Stimulated activated naive CD8-positive, alpha-beta T cell treated with anti-CD3 and anti-CD28 coated beads, Interleukin-15, amount 100 ng/mL, for 72 hours (primary cell): ENCODE measurements around the gene SCAMP2.

Source experiments
- ATAC-seq: fragments of 150-1000 bp; cut with Tn5 transposase; 2 replicates; pipeline ENCODE4 v1.10.0; 2021; ENCODE audit warnings: mild to moderate bottlenecking, moderate library complexity
- DNase-seq, 2 donors: peaks; one replicate each; pipeline ENCODE4 v3.0.0; 2021 to 2022
- H3K27ac Mint-ChIP-seq, 2 donors: one replicate each; pipeline ENCODE4 v1.8.0; 2022; ENCODE audit warnings: mild to moderate bottlenecking in 2 of 2, mixed read lengths in 2 of 2, moderate library complexity in 2 of 2
- H3K27me3 Mint-ChIP-seq: one replicate; pipeline ENCODE4 v1.8.0; 2022; ENCODE audit warnings: mixed read lengths
- H3K4me1 Mint-ChIP-seq: one replicate; pipeline ENCODE4 v1.8.0; 2022; ENCODE audit warnings: mild to moderate bottlenecking, mixed read lengths
- H3K4me3 Mint-ChIP-seq, 2 donors: one replicate each; pipeline ENCODE4 v1.8.0; 2022; ENCODE audit warnings: mild to moderate bottlenecking in 2 of 2, mixed read lengths in 2 of 2, moderate library complexity in 1 of 2
- H3K9me3 Mint-ChIP-seq, 2 donors: one replicate each; pipeline ENCODE4 v1.8.0; 2022; ENCODE audit warnings: mixed read lengths in 2 of 2

SCAMP2 gene

GRCh38 chr15:74809956-74810355, 63.2 kb downstream of the SCAMP2 start:
- Mint-ChIP-seq H3K9me3 (no peaks in the 10 kb centered on the region), H3K27me3 (no peaks in the 10 kb centered on the region), H3K27ac (no peak overlapping the region), H3K4me3 (no peak overlapping the region), H3K4me1 (peaks cover 33% of the 10 kb centered on the region)
- DNase-seq (no peak), ATAC-seq (no peak)

GRCh38 chr15:74809242-74809641, 63.9 kb downstream of the SCAMP2 start:
- no peak for DNase-seq
- H3K9me3 Mint-ChIP-seq = no peaks in the 10 kb centered on the region
- H3K27me3 Mint-ChIP-seq = no peaks in the 10 kb centered on the region
- H3K4me3 Mint-ChIP-seq = peak overlapping the region in 1 of 2 donors; percentile 7
- H3K4me1 Mint-ChIP-seq = peaks cover 35% of the 10 kb centered on the region
- H3K27ac Mint-ChIP-seq = peak overlapping the region; percentile 20 to 89
- ATAC-seq = peak; percentile 5

GRCh38 chr15:74808840-74809229, 64.3 kb downstream of the SCAMP2 start:
- Mint-ChIP-seq H3K27ac (peak overlapping the region; percentile 4 to 89), H3K9me3 (no peaks in the 10 kb centered on the region), H3K4me3 (peak overlapping the region in 1 of 2 donors; percentile 7), H3K27me3 (no peaks in the 10 kb centered on the region), H3K4me1 (peaks cover 38% of the 10 kb centered on the region)
- DNase-seq = no peak
- ATAC-seq = peak; percentile 33

- DNase-seq (no peak), ATAC-seq (no peak)
- no peaks in the 10 kb centered on the region for H3K9me3 Mint-ChIP-seq
- no peaks in the 10 kb centered on the region for H3K27me3 Mint-ChIP-seq
- peaks cover 40% of the 10 kb centered on the region for H3K4me1 Mint-ChIP-seq
- peak overlapping the region in 1 of 2 donors; percentile 77 for H3K27ac Mint-ChIP-seq
- no peak overlapping the region for H3K4me3 Mint-ChIP-seq
Observed at GRCh38 chr15:74808078-74808839, 64.9 kb downstream of the SCAMP2 start.

GRCh38 chr15:74807282-74807681, 65.9 kb downstream of the SCAMP2 start:
- no peaks in the 10 kb centered on the region for H3K27me3 Mint-ChIP-seq
- no peak for DNase-seq
- peaks cover 45% of the 10 kb centered on the region for H3K4me1 Mint-ChIP-seq
- H3K4me3 Mint-ChIP-seq = no peak overlapping the region
- H3K9me3 Mint-ChIP-seq = no peaks in the 10 kb centered on the region
- ATAC-seq = peak; percentile 16
- peak overlapping the region in 1 of 2 donors; percentile 64 for H3K27ac Mint-ChIP-seq

GRCh38 chr15:74804935-74805334, 68.2 kb downstream of the SCAMP2 start:
- ATAC-seq (no peak), DNase-seq (no peak)
- Mint-ChIP-seq H3K4me1 (peaks cover 57% of the 10 kb centered on the region), H3K27me3 (no peaks in the 10 kb centered on the region), H3K9me3 (no peaks in the 10 kb centered on the region), H3K27ac (peak overlapping the region in 1 of 2 donors; percentile 42), H3K4me3 (no peak overlapping the region)

- Mint-ChIP-seq H3K9me3 (no peaks in the 10 kb centered on the region), H3K27me3 (no peaks in the 10 kb centered on the region), H3K27ac (peak overlapping the region in 1 of 2 donors; percentile 45), H3K4me1 (peaks cover 62% of the 10 kb centered on the region), H3K4me3 (no peak overlapping the region)
- ATAC-seq (no peak), DNase-seq (no peak)
Observed at GRCh38 chr15:74802862-74803447, 70.2 kb downstream of the SCAMP2 start.

- Mint-ChIP-seq H3K27ac (peak overlapping the region in 1 of 2 donors; percentile 76), H3K4me1 (peaks cover 62% of the 10 kb centered on the region)
Observed at GRCh38 chr15:74802290-74802689, 70.9 kb downstream of the SCAMP2 start.

GRCh38 chr15:74801311-74801997, 71.7 kb downstream of the SCAMP2 start:
- ATAC-seq (no peak), DNase-seq (no peak)
- peak overlapping the region in 1 of 2 donors; percentile 78 for H3K27ac Mint-ChIP-seq
- peaks cover 60% of the 10 kb centered on the region for H3K4me1 Mint-ChIP-seq
- no peaks in the 10 kb centered on the region for H3K9me3 Mint-ChIP-seq
- H3K27me3 Mint-ChIP-seq = no peaks in the 10 kb centered on the region
- H3K4me3 Mint-ChIP-seq = no peak overlapping the region

More at GRCh38 chr15:74802290-74802689, 70.9 kb downstream of the SCAMP2 start:
- H3K4me3 Mint-ChIP-seq = no peak overlapping the region
- DNase-seq (no peak), ATAC-seq (no peak)
- H3K27me3 Mint-ChIP-seq = no peaks in the 10 kb centered on the region
- H3K9me3 Mint-ChIP-seq = no peaks in the 10 kb centered on the region

GRCh38 chr15:74800559-74801094, 72.5 kb downstream of the SCAMP2 start:
- H3K27ac Mint-ChIP-seq = no peak overlapping the region
- no peaks in the 10 kb centered on the region for H3K27me3 Mint-ChIP-seq
- ATAC-seq (no peak), DNase-seq (no peak)
- no peaks in the 10 kb centered on the region for H3K9me3 Mint-ChIP-seq
- H3K4me3 Mint-ChIP-seq = no peak overlapping the region
- peaks cover 65% of the 10 kb centered on the region for H3K4me1 Mint-ChIP-seq

- ATAC-seq (peak; percentile 92), DNase-seq (peak; percentile 86 to 88)
- H3K27me3 Mint-ChIP-seq = no peaks in the 10 kb centered on the region
- peak overlapping the region; percentile 13 to 63 for H3K27ac Mint-ChIP-seq
- peaks cover 72% of the 10 kb centered on the region for H3K4me1 Mint-ChIP-seq
- no peaks in the 10 kb centered on the region for H3K9me3 Mint-ChIP-seq
- H3K4me3 Mint-ChIP-seq = peak overlapping the region in 1 of 2 donors; percentile 41
Observed at GRCh38 chr15:74799856-74800558, 73.2 kb downstream of the SCAMP2 start.

GRCh38 chr15:74799255-74799855, 73.8 kb downstream of the SCAMP2 start:
- Mint-ChIP-seq H3K4me3 (peak overlapping the region; percentile 29 to 41), H3K27me3 (no peaks in the 10 kb centered on the region), H3K4me1 (peaks cover 77% of the 10 kb centered on the region), H3K27ac (peak overlapping the region in 1 of 2 donors; percentile 78), H3K9me3 (no peaks in the 10 kb centered on the region)
- peak; percentile 40 for ATAC-seq
- DNase-seq = peak in 1 of 2 donors; percentile 41

- Mint-ChIP-seq H3K9me3 (no peaks in the 10 kb centered on the region), H3K4me3 (peak overlapping the region; percentile 60 to 71), H3K27me3 (no peaks in the 10 kb centered on the region), H3K27ac (peak overlapping the region; percentile 90 to 92), H3K4me1 (peaks cover 78% of the 10 kb centered on the region)
- ATAC-seq = no peak
- peak in 1 of 2 donors; percentile 28 for DNase-seq
Observed at GRCh38 chr15:74798388-74799254, 74.5 kb downstream of the SCAMP2 start.
